GM12891 (cell line): Measurements from ENCODE around the gene PRKN.

Experiments used
- POLR2A ChIP-seq: IDR thresholded peaks from 2 replicates; pipeline ENCODE4 v1.6.1; 2011; ENCODE audit warnings: low read depth, low read length, control low read depth
- POLR2AphosphoS5 ChIP-seq: IDR thresholded peaks from 2 replicates; pipeline ENCODE4 v1.6.1; 2011; ENCODE audit warnings: low read depth, low read length, control low read depth
- SPI1 ChIP-seq: IDR thresholded peaks from 2 replicates; pipeline ENCODE4 v1.6.1; 2011; ENCODE audit warnings: low read depth, low read length, control low read depth
- TAF1 ChIP-seq: IDR thresholded peaks from 2 replicates; pipeline ENCODE4 v1.6.1; 2011; ENCODE audit warnings: low read depth, low read length, control low read depth

GRCh38 chr6:161496941-161497340 is 1230.6 kb downstream of the PRKN start:
- TF ChIP-seq POLR2A: no peak
- TF ChIP-seq POLR2AphosphoS5: no peak
- TF ChIP-seq TAF1: no peak
- no peak for TF ChIP-seq SPI1
